Colon (tissue), 2 donors: Measurements from ENCODE around the gene FNBP1L.

Experiments used
- FAIRE-seq: peaks from 2 replicates; lab custom pipeline; 2012; peaks lifted over from hg19 to GRCh38; lab: Jason Lieb, UNC
- donor health status: control.
- donor health status: control.

Gene FNBP1L

GRCh38 chr1:93489756-93490155 lies 41.8 kb downstream of the FNBP1L start:
- FAIRE-seq = no peak

GRCh38 chr1:93490357-93490756 lies 42.4 kb downstream of the FNBP1L start:
- no peak for FAIRE-seq

DNA sequence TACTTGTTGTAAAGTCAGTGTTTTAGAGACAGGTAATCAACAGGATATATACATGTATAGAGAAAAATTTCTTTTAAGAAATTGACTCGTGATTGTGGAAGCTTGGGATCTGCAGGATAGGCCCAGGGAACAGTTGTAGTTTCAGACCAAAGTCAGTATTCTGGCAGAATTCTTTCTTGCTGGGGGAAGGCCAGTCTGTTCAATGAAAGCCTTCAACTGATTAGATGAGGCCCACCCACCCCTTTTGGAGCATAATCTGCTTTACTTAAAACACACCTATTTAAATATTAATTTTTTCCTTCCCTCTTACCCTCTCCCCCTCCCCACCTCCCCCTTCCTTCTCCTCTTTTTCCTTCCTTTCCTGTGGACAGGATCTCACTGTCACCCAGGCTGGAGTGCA lies 48.0 kb downstream of the FNBP1L start:
- FAIRE-seq = no peak

- no peak for FAIRE-seq
Measured at GRCh38 chr1:93496520-93496919, 48.6 kb downstream of the FNBP1L start.

- FAIRE-seq = no peak
Measured at GRCh38 chr1:93499075-93499474, 51.2 kb downstream of the FNBP1L start.

DNA sequence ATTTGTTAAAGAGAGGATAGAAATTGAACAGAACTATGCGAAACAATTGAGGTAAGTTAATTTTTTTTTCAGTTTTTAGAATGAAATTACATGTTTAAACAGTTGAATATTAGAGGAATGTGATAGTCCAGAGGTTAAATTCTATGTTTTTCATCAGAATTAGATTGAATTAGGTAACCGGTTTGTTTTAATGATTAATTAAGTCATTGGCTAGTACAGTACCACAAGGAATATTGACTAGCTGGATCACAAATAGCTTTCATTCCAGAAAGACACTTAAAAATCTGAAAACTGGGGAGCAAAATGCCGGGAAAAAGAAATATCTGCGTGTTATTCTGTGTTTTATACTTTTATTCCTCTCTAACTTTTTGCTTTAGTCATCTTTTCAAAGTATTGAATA lies 51.6 kb downstream of the FNBP1L start:
- no peak for FAIRE-seq

DNA sequence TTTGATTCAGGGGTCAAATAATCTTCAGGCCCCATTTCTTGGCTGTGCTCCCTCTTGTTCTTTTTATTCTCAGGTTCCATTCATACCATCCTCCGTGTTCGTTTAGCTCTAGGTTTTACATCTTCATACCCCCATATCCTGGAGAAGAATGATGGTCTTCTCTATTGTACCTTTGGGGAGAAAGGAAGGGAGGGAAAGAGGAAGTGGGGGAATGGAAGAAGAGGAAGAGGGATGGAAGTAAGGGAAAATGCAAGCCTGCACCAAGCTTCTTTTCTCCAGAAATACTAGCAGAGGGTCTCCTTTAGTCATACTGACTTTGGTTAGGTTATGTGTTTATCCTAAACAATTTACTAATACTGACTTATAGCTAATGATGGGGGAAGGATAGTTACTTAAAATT lies 52.4 kb downstream of the FNBP1L start:
- FAIRE-seq = no peak

GRCh38 chr1:93501399-93501798 lies 53.5 kb downstream of the FNBP1L start:
- FAIRE-seq = no peak

DNA sequence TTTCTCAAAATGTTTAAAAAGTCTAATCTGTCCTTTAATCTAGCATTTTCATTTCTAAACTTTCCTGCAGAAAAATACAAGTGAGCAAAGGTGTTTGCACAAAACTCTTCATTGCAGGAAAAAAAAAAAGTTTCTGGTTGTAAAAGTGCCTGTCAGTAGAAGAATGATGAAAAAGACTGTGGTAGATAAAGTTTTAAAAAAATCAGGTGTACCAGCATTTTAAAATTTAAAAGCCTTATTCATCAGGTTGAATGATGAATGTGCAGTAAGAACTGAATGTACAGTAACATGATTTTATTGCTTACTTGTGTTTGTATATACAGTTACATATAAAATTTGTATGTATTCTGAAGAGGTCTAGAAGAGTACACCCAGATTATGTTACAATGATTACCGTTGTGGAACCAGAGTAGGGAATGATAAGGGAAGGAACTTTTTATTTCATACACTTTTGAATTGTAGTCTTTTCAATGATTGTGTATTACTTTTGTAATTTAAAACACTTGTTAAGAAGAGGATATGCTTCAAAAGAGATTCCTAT lies 54.0 kb downstream of the FNBP1L start:
- no peak for FAIRE-seq

DNA sequence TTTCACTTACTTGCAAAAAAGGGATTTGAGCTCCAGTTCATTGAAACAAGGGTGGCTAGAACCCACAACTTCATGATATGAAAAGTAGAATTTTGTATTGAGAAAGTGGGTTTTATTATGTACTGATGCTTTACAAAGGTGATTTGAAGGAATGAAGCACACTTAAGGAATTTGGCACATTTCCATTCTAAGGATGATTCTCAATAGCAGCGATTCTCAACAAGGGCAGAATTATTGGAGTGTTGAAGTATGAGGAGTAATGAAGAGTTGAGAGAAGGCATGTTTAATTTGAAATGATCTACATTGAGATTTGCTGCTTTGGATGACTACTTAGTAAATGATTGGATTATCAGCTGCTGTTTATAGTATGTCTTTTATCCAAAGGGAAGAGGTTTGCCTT lies 54.7 kb downstream of the FNBP1L start:
- no peak for FAIRE-seq

DNA sequence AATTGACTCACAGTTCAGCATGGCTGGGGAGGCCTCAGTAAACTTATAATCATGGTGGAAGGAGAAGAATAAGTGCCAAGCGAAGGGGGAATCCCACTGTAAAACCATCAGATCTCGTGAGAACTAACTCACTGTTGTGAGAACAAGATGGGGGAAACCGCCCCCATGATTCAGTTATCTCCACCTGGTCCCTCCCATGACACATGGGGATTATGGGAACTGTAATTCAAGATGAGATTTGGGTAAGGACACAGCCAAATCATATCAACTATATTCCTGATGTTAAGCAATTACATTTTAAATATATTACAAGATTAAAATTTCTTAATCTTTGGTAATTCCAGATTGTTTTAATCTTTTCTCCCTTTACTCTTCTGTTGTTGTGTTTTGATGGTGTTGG lies 55.2 kb downstream of the FNBP1L start:
- FAIRE-seq = no peak

- no peak for FAIRE-seq
Measured at GRCh38 chr1:93503816-93504215, 55.9 kb downstream of the FNBP1L start.

DNA sequence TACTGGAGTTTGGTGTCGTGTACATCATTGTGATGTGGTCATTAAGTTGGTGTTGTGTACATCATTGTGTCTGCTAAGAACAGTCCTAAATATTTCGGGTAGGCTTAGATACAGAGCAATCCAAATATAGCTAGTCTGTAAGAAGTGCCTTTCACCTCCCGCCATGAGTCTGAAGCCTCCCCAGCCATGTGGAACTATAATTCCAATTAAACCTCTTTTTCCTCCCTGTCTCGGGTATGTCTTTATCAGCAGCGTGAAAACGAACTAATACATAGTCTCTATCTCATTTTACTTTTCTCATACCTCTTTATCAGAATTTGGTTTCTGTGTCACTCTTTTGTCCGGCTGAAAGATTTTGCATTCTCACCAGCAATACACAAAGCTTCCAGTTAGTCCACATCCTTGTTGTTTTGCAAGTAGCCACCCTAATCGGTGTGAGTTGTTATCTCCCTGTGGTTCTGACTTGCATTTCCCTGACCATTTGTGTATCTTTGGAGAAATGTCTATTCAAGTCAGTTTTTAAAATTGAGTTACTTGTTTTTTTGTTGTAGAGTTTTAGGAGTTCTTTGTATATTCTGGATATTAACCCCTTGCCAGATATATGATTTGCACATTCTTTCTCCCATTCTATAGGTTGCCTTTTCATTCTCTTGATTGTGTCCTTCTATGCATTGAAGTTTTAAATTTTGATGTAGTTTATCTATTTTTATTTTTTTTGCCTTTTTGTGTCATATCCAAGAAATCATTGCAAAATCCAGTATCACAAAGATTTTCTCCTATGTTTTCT lies 56.5 kb downstream of the FNBP1L start:
- FAIRE-seq = no peak

- no peak for FAIRE-seq
Measured at GRCh38 chr1:93506126-93506525, 58.2 kb downstream of the FNBP1L start.

GRCh38 chr1:93516164-93516563 lies 68.2 kb downstream of the FNBP1L start:
- FAIRE-seq = no peak

- no peak for FAIRE-seq
Measured at GRCh38 chr1:93518516-93518915, 70.6 kb downstream of the FNBP1L start.

- no peak for FAIRE-seq
Measured at GRCh38 chr1:93519199-93519829, 71.4 kb downstream of the FNBP1L start.

DNA sequence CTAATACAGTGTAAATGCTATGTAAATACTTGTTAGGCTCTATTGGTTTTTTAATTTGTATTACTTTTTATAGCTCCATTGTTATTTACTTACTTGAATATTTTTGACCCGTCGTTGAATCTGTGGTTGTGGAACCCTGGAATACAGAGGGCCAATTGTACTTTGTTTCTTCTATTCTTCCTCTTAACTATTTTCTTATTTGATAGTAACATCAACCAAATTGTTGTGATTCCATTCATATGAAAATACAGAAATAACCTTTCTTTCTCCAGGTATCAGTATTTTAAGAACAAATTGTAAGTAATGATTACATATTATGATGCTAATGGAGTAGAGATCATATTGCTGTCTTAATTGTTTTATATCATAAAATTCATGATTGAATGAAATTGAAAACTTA lies 73.7 kb downstream of the FNBP1L start:
- peak; percentile 31 for FAIRE-seq

DNA sequence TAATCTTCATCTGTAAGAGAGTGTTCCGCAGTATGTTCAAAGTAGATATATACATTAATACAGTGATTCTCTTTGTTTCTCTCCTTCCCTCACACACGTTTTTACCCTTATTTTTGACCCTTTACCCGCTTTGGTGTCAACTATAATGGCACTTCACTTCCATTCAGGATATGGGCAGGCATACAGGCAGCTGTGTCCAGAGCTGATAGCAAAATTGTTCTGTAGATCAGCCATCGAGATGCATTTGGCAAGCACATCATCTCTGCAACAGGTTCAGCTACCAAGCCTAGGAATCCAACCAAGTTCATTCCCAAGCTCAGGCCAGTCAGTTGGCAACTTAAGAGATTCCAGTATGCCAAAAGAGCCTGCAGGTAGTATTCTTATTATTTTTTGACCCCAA lies 74.8 kb downstream of the FNBP1L start:
- no peak for FAIRE-seq

DNA sequence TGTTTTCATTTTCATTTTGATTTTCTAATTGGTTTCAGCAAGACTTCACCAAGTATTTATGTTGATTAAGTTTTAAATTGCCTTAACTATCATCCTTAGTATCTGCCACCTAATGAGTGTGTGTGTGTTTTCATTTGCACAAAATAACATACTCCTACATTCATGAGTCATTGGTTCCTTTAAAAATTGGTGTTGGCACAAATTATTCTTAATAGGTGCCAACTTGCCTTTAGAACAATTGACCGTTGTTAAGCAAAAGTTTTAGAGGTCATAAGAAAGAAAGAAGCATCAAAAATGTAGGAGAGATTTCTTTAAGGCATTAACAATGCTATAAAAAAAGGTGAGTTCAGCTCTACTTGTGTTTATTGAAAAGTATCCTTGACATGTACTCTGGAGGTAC lies 77.5 kb downstream of the FNBP1L start:
- no peak for FAIRE-seq

- no peak for FAIRE-seq
Measured at GRCh38 chr1:93526431-93526830, 78.5 kb downstream of the FNBP1L start.

DNA sequence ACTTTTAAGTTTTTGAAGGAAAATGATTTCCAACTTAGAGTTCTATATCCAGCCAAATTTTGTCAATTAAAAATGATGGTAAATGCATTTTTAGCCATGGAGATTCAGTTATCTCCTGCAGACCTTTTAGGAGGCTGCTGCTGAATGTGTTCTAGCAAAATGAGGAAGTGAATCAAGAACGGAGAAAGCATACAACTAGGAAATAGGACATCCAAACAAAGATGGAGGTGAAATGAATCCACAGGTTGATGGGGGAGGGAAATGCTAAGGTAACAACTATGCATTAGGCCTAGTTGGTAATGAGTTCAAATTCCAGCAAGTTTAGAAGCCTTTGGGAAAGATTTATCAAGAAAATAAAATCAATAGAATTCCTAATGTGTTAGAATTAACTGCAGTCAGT lies 80.5 kb downstream of the FNBP1L start:
- FAIRE-seq = no peak

DNA sequence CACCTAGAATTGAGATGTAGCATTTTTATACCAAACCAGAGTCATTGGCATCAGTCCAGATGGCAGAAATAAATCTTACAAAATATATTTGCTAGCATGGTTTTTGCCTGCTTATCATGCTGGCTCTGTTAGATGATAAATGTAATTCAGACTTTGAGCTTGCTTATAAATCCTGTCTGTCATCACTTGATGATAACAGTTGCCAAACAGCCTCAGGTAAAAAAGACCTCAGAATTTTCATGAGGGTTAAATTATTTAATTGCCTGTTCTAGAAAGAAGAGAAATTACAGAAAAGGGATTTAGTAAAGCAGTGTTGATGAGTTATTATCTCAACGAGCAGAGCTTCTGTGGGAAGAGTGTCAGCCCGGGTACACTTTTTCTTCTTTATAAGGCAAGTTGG lies 83.3 kb downstream of the FNBP1L start:
- FAIRE-seq = no peak
